Osteoblast (primary cell): ENCODE results near the gene ARHGAP1. TPM values are rescaled to one million over a fixed set of nuclear protein-coding genes. Genes with fewer than 3 reads are reported as not detected.

Experiments used
- DNase-seq: peaks from one replicate; pipeline ENCODE4 v3.0.0; 2011; ENCODE audit warnings: low spot score, mixed read lengths; ENCODE audit not compliant: insufficient read length; ENCODE audit errors: missing footprints
- H2AFZ ChIP-seq: 2 replicates; pipeline ENCODE4 v1.6.0; 2011; ENCODE audit warnings: mild to moderate bottlenecking, low read length
- H3K27ac ChIP-seq: 2 replicates; pipeline ENCODE4 v1.5.1; 2011; ENCODE audit warnings: mild to moderate bottlenecking, low read depth, low read length, moderate library complexity
- H3K27me3 ChIP-seq: 2 replicates; pipeline ENCODE4 v1.6.0; 2012; ENCODE audit warnings: mild to moderate bottlenecking, control low read depth, inconsistent platforms, low read length, moderate library complexity; ENCODE audit not compliant: insufficient read depth
- H3K36me3 ChIP-seq: 2 replicates; pipeline ENCODE4 v1.5.1; 2011; ENCODE audit warnings: mild to moderate bottlenecking, low read length, control low read depth, moderate library complexity; ENCODE audit not compliant: insufficient read depth
- H3K4me1 ChIP-seq: 2 replicates; pipeline ENCODE4 v1.5.1; 2011; ENCODE audit warnings: mild to moderate bottlenecking, low read length, control low read depth, moderate library complexity; ENCODE audit not compliant: insufficient read depth
- H3K4me2 ChIP-seq: 2 replicates; pipeline ENCODE4 v1.6.0; 2011; ENCODE audit warnings: mild to moderate bottlenecking, low read length; ENCODE audit not compliant: insufficient read depth
- H3K4me3 ChIP-seq: fragments of 200-600 bp; sonication (generic); 3 replicates; pipeline ENCODE4 v1.5.1; 2012; ENCODE audit warnings: mild to moderate bottlenecking, low read length, inconsistent platforms; ENCODE audit not compliant: insufficient read depth
- H3K79me2 ChIP-seq: 2 replicates; pipeline ENCODE4 v1.6.0; 2012; ENCODE audit warnings: mild to moderate bottlenecking, low read length, control low read depth, inconsistent platforms; ENCODE audit not compliant: insufficient read depth
- H3K9me3 ChIP-seq: 2 replicates; pipeline ENCODE4 v1.5.1; 2011; ENCODE audit warnings: low read depth, low read length, control low read depth
- H4K20me1 ChIP-seq: 2 replicates; pipeline ENCODE4 v1.6.0; 2012; ENCODE audit warnings: mild to moderate bottlenecking, low read length, control low read depth; ENCODE audit not compliant: insufficient read depth
- CTCF ChIP-seq: IDR thresholded peaks from 2 replicates; pipeline ENCODE4 v1.5.1; 2011; ENCODE audit warnings: mild to moderate bottlenecking, low read depth, low read length, moderate library complexity; ENCODE audit errors: extremely low read depth
- total RNA-seq: library from RNA; depleted of rRNA; stranded (reverse); fragments of >200 nt; gene quantifications from 2 replicates; pipeline ENCODE4 v1.2.3, GENCODE V29; 2012

ARHGAP1 gene
- total RNA-seq, 1 donor, result 88.3 TPM

- TF ChIP-seq CTCF, result no peak
These were observed 31.1 kb upstream of the ARHGAP1 start for GRCh38 chr11:46731545-46731944.

GRCh38 chr11:46729110-46730027, 28.9 kb upstream of the ARHGAP1 start:
- H3K27ac ChIP-seq, result no peak overlapping the region
- H3K4me1 ChIP-seq, result no peaks in the 10 kb centered on the region
- H3K36me3 ChIP-seq, result no peaks in the 10 kb centered on the region
- peak; percentile 87 for DNase-seq
- H3K27me3 ChIP-seq, result no peaks in the 10 kb centered on the region
- H3K4me3 ChIP-seq, result no peak overlapping the region
- no peak for TF ChIP-seq CTCF
- no peak overlapping the region for H3K4me2 ChIP-seq
- no peak overlapping the region for H2AFZ ChIP-seq
- no peaks in the 10 kb centered on the region for H3K79me2 ChIP-seq
- no peaks in the 10 kb centered on the region for H3K9me3 ChIP-seq
- H4K20me1 ChIP-seq, result no peaks in the 10 kb centered on the region

More at GRCh38 chr11:46731545-46731944, 31.1 kb upstream of the ARHGAP1 start:
- no peaks in the 10 kb centered on the region for H4K20me1 ChIP-seq
- no peak overlapping the region for H3K4me3 ChIP-seq
- H3K4me1 ChIP-seq, result peaks cover 3% of the 10 kb centered on the region
- H2AFZ ChIP-seq, result no peak overlapping the region
- no peaks in the 10 kb centered on the region for H3K79me2 ChIP-seq
- H3K27me3 ChIP-seq, result no peaks in the 10 kb centered on the region
- H3K4me2 ChIP-seq, result no peak overlapping the region
- DNase-seq, result no peak
- no peak overlapping the region for H3K27ac ChIP-seq
- no peaks in the 10 kb centered on the region for H3K9me3 ChIP-seq
- no peaks in the 10 kb centered on the region for H3K36me3 ChIP-seq

- Histone ChIP-seq H3K4me2 (no peak overlapping the region), H3K9me3 (no peaks in the 10 kb centered on the region), H3K4me1 (no peaks in the 10 kb centered on the region), H4K20me1 (no peaks in the 10 kb centered on the region), H3K4me3 (no peak overlapping the region), H3K27ac (no peak overlapping the region), H3K36me3 (no peaks in the 10 kb centered on the region), H3K27me3 (no peaks in the 10 kb centered on the region), H3K79me2 (no peaks in the 10 kb centered on the region), H2AFZ (no peak overlapping the region)
- no peak for DNase-seq
- no peak for TF ChIP-seq CTCF
These were observed 28.2 kb upstream of the ARHGAP1 start for GRCh38 chr11:46728659-46729040.

GRCh38 chr11:46727952-46728658, 27.7 kb upstream of the ARHGAP1 start:
- no peaks in the 10 kb centered on the region for H3K79me2 ChIP-seq
- no peaks in the 10 kb centered on the region for H3K36me3 ChIP-seq
- H3K27me3 ChIP-seq, result no peaks in the 10 kb centered on the region
- no peak overlapping the region for H3K27ac ChIP-seq
- peak; percentile 44 for DNase-seq
- H4K20me1 ChIP-seq, result no peaks in the 10 kb centered on the region
- H3K4me1 ChIP-seq, result no peaks in the 10 kb centered on the region
- TF ChIP-seq CTCF, result no peak
- H2AFZ ChIP-seq, result no peak overlapping the region
- H3K9me3 ChIP-seq, result no peaks in the 10 kb centered on the region
- no peak overlapping the region for H3K4me2 ChIP-seq
- H3K4me3 ChIP-seq, result no peak overlapping the region
